Gastroesophageal sphincter (tissue), 4 donors: Measurements from ENCODE around the gene NRF1. TPM values are rescaled to one million over a fixed set of nuclear protein-coding genes. Genes with fewer than 3 reads are reported as not detected.

Experiments used
- ATAC-seq: fragments of 150-250 bp; one replicate; pipeline ENCODE4 v1.9.1; 2016; ENCODE audit warnings: mild to moderate bottlenecking, moderate library complexity
- H3K27ac ChIP-seq, 4 donors: fragments of 200-600 bp; sonication (generic) in 3 of 4; 1 replicate in 3 of 4; 2 replicates in 1 of 4; pipeline ENCODE4 v1.5.1; 2016 to 2019
- H3K27me3 ChIP-seq: fragments of 200-600 bp; sonication (generic); one replicate; pipeline ENCODE4 v1.5.1; 2019
- H3K36me3 ChIP-seq, 2 donors: fragments of 200-600 bp; sonication (generic); one replicate each; pipeline ENCODE4 v1.5.1; 2019; ENCODE audit warnings: control low read depth in 1 of 2
- H3K4me1 ChIP-seq, 3 donors: fragments of 200-600 bp; sonication (generic); 1 replicate in 2 of 3; 2 replicates in 1 of 3; pipeline ENCODE4 v1.5.1; 2016 to 2019; ENCODE audit warnings: control low read depth in 2 of 3
- H3K4me3 ChIP-seq, 2 donors: fragments of 200-600 bp; sonication (generic); one replicate each; pipeline ENCODE4 v1.5.1; 2019; ENCODE audit warnings: mild to moderate bottlenecking in 1 of 2, moderate library complexity in 1 of 2
- H3K9me3 ChIP-seq, 3 donors: fragments of 200-600 bp; sonication (generic); one replicate each; pipeline ENCODE4 v1.5.1; 2017 to 2019; ENCODE audit warnings: control low read depth in 2 of 3
- CTCF ChIP-seq, 4 experiments: fragments of 200-600 bp in 2 of 4; fragments of 450-650 bp in 2 of 4; sonication (generic) in 1 of 4; IDR thresholded peaks; one replicate each; pipeline ENCODE4 v1.5.1; 2017 to 2019; ENCODE audit warnings: antibody characterized with exemption in 4 of 4, mild to moderate bottlenecking in 2 of 4, moderate library complexity in 2 of 4
- EP300 ChIP-seq: sonication (generic); formaldehyde crosslinking; IDR thresholded peaks from one replicate; pipeline ENCODE4 v1.6.1; 2017; ENCODE audit warnings: antibody characterized with exemption, mild to moderate bottlenecking
- POLR2A ChIP-seq, 2 donors: fragments of 450-650 bp; IDR thresholded peaks; one replicate each; pipeline ENCODE4 v1.6.1; 2017; ENCODE audit warnings: antibody characterized with exemption in 2 of 2, mild to moderate bottlenecking in 2 of 2, moderate library complexity in 1 of 2
- POLR2AphosphoS5 ChIP-seq: sonication (generic); formaldehyde crosslinking; IDR thresholded peaks from one replicate; pipeline ENCODE4 v1.6.1; 2017; ENCODE audit warnings: antibody characterized with exemption
- WGBS, 2 donors: methylation state at CpG; one replicate each; pipeline ENCODE4 v1.1.5; 2018; ENCODE audit warnings: low coverage in 1 of 2; 5-methylcytosine and 5-hydroxymethylcytosine counted together
- total RNA-seq, 4 donors: library from RNA; depleted of rRNA; stranded (reverse); fragments of >200 nt; gene quantifications; one replicate each; pipeline ENCODE4 v1.1.0, GENCODE V29; 2016

The NRF1 gene
- total RNA-seq, 4 donors from 2014 or later = 7.8 to 20.5 (median 17.0) TPM

- H3K9me3 ChIP-seq = no peaks in the 10 kb centered on the region
- no peak overlapping the region for H3K27ac ChIP-seq
- no peaks in the 10 kb centered on the region for H3K27me3 ChIP-seq
- ATAC-seq = no peak
- no peak overlapping the region for H3K4me3 ChIP-seq
- no peak for TF ChIP-seq POLR2AphosphoS5
- TF ChIP-seq CTCF (IDR thresholded peaks at IDR 0.05) = no peak
- no peak for TF ChIP-seq EP300
- no peak for TF ChIP-seq POLR2A (IDR thresholded peaks at IDR 0.05)
- H3K4me1 ChIP-seq = no peaks in the 10 kb centered on the region
- peaks cover 0 to 61% of the 10 kb centered on the region in 2 donors for H3K36me3 ChIP-seq
- WGBS, 2 donors = 92% methylated on average over 2 of the region's 7 CpGs; no CpG with 5 or more reads in 1 of the 2 donors
These were observed 138.6 kb downstream of the NRF1 start for GRCh38 chr7:129750091-129750490.

GRCh38 chr7:129750501-129750900 is 139.0 kb downstream of the NRF1 start:
- Histone ChIP-seq H3K4me3 (no peak overlapping the region), H3K27me3 (no peaks in the 10 kb centered on the region), H3K27ac (no peak overlapping the region), H3K4me1 (no peaks in the 10 kb centered on the region), H3K36me3 (peaks cover 0 to 61% of the 10 kb centered on the region in 2 donors), H3K9me3 (no peaks in the 10 kb centered on the region)
- ATAC-seq = no peak
- TF ChIP-seq EP300 = no peak
- TF ChIP-seq POLR2AphosphoS5 = no peak
- WGBS, 2 donors = 83 to 100% methylated on average over 1 to 2 of the region's 3 CpGs

- no peaks in the 10 kb centered on the region for H3K4me1 ChIP-seq
- TF ChIP-seq EP300 (no peak), CTCF (IDR thresholded peaks at IDR 0.05) (no peak)
- no peak for ATAC-seq
- H3K4me3 ChIP-seq = no peak overlapping the region
- H3K36me3 ChIP-seq = peaks cover 0 to 66% of the 10 kb centered on the region in 2 donors
- 83% methylated on average over 1 of the region's 1 CpG; no CpG with 5 or more reads in 1 of the 2 donors for WGBS, 2 donors
- no peaks in the 10 kb centered on the region for H3K9me3 ChIP-seq
- H3K27me3 ChIP-seq = no peaks in the 10 kb centered on the region
- H3K27ac ChIP-seq = no peak overlapping the region
These were observed 140.4 kb downstream of the NRF1 start for GRCh38 chr7:129751916-129752315.

- Histone ChIP-seq H3K36me3 (peaks cover 0 to 66% of the 10 kb centered on the region in 2 donors), H3K4me1 (no peaks in the 10 kb centered on the region), H3K27ac (no peak overlapping the region), H3K9me3 (no peaks in the 10 kb centered on the region), H3K27me3 (no peaks in the 10 kb centered on the region), H3K4me3 (no peak overlapping the region)
- WGBS, 2 donors = 87 to 88% methylated on average over 3 to 6 of the region's 6 CpGs
- TF ChIP-seq POLR2A (IDR thresholded peaks at IDR 0.05) (no peak), POLR2AphosphoS5 (no peak), CTCF (IDR thresholded peaks at IDR 0.05) (no peak), EP300 (no peak)
- no peak for ATAC-seq
These were observed 141.2 kb downstream of the NRF1 start for GRCh38 chr7:129752760-129753159.

GRCh38 chr7:129754406-129754805 is 142.9 kb downstream of the NRF1 start:
- TF ChIP-seq POLR2A (IDR thresholded peaks at IDR 0.05) (no peak), POLR2AphosphoS5 (no peak), EP300 (no peak), CTCF (IDR thresholded peaks at IDR 0.05) (no peak)
- H3K9me3 ChIP-seq = no peaks in the 10 kb centered on the region
- H3K27me3 ChIP-seq = no peaks in the 10 kb centered on the region
- ATAC-seq = no peak
- peaks cover 0 to 53% of the 10 kb centered on the region in 2 donors for H3K36me3 ChIP-seq
- 96 to 100% methylated on average over 1 of the region's 2 CpGs for WGBS, 2 donors
- no peaks in the 10 kb centered on the region for H3K4me1 ChIP-seq
- H3K4me3 ChIP-seq = no peak overlapping the region
- no peak overlapping the region for H3K27ac ChIP-seq
